Renal cortex interstitium (tissue), 11 donors: ENCODE data around the gene PCDHGC5. TPM values are rescaled to one million over a fixed set of nuclear protein-coding genes. Genes with fewer than 3 reads are reported as not detected.

ENCODE experiments used
- DNase-seq, 11 donors: peaks; one replicate each; pipeline ENCODE4 v3.0.0-alpha.2; 2013; ENCODE audit warnings: low read depth in 9 of 11, low spot score in 4 of 11; ENCODE audit errors: extremely low read depth in 1 of 11
- polyA plus RNA-seq, 3 donors: library from polyadenylated mRNA; unstranded; fragments of 120-200 nt; gene quantifications; one replicate each; pipeline ENCODE4 v1.2.1, GENCODE V29; 2013; ENCODE audit not compliant: insufficient read length in 3 of 3

The PCDHGC5 gene
- polyA plus RNA-seq, 3 donors, result 0.34 to 1.2 (median 0.36) TPM

DNA sequence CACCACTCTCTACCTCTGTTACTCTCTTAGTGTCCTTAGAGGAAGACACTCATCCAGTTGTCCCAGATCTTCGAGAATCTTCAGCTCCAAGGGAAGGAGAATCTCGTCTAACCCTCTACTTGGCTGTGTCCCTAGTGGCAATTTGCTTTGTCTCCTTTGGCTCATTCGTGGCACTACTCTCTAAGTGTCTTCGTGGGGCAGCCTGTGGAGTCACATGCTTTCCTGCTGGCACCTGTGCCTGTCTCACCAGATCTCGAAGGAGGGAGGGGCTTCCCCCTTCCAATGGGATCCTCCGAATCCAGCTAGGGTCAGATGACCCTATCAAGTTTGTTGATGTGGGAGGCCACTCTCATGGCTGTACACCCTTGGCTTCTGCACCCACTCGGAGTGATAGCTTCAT lies 1.8 kb upstream of the PCDHGC5 start:
- no peak for DNase-seq

DNA sequence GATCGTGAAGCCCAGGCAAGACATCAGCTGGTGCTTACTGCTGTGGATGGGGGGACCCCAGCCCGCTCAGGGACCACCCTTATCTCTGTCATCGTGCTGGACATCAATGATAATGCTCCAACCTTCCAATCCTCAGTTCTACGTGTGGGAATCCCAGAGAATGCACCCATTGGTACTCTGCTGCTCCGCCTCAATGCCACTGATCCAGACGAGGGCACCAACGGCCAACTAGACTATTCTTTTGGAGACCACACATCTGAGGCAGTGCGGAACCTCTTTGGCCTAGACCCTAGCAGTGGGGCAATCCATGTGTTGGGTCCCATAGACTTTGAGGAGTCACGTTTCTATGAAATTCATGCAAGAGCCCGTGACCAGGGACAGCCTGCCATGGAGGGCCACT lies 960 bp downstream of the PCDHGC5 start:
- DNase-seq, result no peak

DNA sequence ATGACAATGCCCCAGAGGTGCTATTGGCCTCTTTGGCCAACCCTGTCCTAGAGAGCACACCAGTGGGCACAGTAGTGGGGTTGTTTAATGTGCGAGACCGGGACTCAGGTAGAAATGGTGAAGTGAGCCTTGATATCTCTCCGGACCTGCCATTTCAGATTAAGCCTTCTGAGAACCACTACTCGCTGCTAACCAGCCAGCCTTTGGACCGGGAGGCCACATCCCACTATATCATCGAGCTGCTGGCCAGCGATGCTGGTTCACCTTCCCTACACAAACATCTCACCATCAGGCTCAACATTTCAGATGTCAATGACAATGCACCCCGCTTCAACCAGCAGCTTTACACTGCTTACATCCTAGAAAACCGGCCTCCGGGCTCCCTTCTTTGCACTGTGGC lies 1.4 kb downstream of the PCDHGC5 start:
- DNase-seq, result no peak

DNA sequence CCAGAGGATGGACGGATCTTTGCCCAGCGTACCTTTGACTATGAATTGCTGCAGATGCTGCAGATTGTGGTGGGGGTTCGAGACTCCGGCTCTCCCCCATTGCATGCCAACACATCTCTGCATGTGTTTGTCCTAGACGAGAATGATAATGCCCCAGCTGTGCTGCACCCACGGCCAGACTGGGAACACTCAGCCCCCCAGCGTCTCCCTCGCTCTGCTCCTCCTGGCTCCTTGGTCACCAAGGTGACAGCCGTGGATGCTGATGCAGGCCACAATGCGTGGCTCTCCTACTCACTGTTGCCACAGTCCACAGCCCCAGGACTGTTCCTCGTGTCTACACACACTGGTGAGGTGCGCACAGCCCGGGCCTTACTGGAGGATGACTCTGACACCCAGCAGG lies 1.9 kb downstream of the PCDHGC5 start:
- no peak for DNase-seq

DNA sequence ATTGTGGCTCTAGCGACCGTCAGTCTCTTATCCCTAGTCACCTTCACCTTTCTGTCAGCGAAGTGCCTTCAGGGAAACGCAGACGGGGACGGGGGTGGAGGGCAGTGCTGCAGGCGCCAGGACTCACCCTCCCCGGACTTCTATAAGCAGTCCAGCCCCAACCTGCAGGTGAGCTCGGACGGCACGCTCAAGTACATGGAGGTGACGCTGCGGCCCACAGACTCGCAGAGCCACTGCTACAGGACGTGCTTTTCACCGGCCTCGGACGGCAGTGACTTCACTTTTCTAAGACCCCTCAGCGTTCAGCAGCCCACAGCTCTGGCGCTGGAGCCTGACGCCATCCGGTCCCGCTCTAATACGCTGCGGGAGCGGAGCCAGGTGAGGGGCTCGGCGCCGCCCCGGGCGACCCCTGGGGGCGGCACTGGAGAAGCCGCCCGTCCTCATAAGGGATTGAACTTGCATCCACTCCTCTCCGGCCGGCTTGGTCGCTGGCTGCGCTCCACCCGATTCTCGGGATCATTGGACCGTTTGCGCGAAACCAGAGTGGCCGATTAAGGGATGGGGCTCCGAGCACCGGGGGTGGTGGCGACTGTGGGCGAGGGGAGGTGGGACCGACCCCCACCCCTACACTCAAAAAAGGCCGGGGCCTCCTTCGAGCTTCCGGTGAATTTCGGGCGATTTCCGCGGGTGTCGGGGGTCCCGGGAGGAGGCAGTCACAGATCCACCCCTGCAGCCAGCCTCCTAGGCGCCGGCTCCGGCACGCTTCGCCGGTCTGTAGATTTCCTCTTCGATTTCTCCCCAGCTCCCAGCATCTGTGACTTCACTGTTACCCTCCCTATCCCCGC lies 2.7 kb downstream of the PCDHGC5 start:
- no peak for DNase-seq

DNA sequence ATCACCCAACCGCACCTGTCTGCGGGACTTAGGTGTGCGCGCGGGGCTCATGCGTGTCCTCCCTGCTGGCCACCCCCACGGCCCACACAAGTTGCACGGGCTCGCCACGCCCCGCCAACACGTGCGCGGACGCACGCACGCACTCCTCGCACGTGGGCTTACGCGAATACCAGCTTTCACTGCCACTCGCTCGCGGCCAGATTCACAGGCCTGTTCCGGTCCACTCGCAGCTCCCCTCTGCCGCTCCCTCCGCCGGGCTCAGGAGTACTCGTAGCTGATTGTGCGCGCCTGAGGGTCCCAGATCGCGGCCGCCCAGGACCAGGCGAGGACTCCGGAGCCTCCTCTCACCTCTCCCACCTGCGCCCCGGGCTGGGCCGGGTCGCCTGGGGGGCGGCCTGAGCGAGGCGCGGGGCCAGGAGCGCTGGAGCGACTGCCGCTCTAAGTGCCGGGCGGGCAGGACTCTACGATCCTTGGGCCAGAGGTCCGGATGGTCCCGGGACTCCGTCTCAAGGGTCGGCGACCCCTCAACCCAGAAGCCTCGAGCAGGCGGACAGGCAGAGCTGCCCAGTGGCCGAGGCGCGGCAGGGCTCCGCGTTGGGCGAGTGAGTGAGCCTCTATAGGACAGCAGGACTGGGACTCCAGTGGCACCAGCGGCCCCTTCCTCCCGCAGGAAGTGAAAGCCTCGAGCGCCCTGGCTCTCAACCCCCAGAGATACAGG lies 3.4 kb downstream of the PCDHGC5 start:
- no peak for DNase-seq

DNA sequence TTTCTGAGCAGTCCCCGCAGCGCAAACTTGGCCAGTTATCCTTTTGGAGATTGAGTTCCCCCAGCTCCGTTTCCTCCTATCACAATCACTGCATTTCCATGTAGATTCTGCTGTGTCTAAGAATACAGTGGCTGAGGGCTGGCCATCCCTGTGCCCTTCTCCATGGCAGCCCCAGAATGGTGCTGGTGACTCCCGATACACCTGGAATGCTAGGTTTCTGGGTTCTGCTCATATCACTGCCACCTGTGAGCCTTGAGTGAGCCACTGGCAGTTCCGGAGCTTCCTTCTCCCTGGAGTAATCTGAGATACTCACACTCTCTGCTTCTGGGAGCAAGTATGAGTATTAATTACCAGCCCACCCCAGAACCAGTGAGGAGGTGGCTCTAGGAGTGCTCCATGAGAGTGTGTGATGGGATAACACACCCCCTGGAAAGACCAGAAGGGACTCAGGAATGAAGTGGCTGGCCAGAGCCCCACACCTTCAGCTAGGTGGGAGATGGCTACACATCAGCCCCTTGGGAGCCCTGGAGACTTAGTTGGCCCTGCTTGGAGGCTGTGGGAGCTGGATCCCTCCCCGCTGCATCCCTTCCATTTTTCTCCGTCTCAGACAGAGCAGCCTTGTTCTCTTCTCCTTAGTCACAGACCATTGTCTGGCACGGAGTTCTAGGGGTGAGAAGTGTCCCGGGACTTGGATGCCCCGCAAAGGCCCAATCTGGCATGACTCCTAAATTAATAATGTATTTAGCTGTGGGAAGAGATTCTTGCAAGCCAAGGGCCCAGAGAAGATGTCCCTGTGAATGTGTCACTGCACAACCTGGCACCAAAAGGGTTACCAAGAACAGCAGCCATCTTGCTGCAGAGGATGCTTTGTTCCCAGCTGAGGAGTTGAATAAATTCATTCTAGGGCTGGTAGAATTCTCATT lies 4.9 kb downstream of the PCDHGC5 start:
- DNase-seq, result no peak

DNA sequence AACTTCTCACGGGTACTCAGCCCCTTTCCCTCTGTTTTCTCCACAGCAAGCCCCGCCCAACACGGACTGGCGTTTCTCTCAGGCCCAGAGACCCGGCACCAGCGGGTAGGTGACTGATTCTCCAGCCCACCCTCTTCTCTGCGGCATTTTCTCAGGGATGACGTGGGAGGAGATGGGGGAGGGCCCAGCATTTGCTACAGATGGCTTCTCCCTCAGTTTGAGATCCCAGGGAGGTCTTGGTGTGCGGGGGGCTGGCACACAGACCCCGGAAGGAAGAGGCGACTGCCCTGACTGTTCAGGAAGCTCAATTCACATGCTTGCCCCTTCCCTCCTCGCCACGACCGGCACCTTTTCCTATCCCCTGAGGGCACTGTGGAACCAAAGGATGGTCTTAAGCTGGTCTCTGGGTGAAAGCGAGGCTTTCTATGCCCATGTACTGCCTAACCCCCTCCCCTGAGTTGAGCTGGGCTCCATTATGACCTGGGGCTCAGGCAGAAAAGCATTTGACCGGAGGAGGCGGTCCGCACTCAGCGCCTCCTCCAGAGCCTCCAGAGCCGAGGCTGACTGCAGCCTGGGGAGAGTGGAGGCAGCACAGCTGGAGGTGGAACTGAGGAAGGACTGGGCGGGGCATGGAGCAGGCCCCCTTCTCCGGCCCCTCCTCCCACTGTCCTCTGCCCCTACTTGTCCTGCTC lies 6.0 kb downstream of the PCDHGC5 start:
- DNase-seq, result no peak

DNA sequence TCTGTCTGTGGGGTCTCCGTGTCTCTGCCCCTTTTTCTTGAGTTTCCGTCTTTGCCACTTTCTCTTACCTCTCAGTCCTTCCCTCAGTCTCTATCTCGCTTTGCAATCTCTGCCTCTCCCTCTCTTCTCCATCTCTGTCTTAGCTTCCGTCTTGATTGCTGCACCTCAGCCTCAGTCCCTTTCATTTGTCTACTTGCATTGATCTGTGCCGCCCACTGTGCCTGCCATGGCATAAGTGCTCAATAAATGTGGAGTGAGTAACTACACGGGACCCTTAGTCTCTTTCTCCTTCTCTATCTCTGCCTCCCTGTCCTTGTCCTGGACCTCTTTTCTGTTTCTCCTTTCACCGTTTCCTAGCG lies 6.6 kb downstream of the PCDHGC5 start:
- DNase-seq, result no peak

DNA sequence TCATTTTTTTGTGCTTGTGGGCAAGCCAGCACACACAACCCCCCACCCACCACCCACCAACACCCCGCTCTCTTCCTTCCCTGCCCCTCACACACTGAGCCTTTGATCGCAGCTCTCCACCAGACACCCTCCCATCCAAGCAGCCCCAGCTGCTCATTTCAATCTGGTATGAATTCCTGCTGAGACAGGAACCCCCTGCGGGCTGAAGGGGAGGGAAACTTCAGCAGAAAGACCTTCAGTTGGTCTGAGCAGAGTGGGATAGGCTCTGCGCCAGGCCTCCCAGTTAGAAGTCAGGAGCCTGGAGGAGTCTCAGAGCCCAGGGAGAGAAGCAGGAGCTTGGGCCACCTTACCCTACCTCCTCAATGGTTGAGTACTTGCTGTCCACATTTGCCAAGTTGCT lies 7.2 kb downstream of the PCDHGC5 start:
- no peak for DNase-seq

DNA sequence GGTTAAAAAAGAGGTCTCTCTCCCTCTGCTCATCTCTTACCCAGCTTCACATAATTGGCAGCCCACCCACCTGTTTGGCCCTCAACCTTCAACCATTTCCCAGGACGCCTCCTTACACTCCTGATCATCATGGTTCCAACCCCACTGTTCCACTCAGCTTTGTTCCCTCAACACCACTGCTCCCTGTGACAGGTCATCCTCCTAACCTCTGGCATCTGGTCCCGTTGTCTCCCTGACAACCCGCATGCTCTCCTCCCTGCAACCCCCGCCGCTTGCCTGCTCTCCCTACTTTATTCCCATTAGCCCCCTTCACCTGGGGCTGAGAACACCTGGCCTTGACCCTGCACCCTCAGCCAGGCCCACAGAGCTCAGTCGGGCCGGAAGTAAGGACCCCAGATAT lies 12.9 kb downstream of the PCDHGC5 start:
- no peak for DNase-seq

DNA sequence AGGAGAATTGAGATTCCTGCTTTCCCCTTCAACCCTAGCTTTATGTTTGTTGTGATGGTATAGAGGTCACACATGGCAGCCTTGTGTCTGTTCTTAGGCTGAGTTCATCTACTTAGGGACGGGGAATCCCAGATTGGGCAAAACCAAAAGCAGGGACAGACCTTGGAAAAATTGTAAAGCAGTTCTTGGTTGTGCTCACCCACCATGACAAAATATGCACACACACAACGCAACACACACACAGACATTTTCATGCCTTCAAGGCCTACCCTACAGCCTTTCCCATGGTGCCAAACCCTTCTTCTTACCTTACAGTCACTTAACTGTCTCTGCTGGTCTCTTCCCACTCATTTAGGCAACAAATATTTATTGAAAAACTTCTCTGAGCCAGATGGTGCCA lies 14.8 kb downstream of the PCDHGC5 start:
- DNase-seq, result no peak

DNA sequence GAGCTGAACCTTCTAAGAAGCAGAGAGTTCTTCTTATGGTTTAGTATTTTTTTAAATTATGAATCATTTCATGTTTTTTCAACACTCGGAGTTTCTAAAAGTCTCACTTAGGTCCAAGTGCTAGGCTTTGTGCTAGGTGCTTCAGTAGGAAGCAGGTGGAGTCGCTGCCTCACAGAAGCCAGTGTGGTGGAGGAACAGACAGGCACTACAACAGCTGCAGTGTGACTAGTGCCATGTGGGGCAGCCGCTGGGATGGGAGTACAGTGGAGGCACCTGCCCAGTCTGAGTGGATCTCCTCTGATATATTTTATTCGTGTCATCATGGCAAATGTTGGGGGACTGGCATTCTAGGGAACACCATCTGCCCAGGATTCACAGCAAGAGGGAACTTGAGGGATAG lies 15.3 kb downstream of the PCDHGC5 start:
- DNase-seq, result no peak

DNA sequence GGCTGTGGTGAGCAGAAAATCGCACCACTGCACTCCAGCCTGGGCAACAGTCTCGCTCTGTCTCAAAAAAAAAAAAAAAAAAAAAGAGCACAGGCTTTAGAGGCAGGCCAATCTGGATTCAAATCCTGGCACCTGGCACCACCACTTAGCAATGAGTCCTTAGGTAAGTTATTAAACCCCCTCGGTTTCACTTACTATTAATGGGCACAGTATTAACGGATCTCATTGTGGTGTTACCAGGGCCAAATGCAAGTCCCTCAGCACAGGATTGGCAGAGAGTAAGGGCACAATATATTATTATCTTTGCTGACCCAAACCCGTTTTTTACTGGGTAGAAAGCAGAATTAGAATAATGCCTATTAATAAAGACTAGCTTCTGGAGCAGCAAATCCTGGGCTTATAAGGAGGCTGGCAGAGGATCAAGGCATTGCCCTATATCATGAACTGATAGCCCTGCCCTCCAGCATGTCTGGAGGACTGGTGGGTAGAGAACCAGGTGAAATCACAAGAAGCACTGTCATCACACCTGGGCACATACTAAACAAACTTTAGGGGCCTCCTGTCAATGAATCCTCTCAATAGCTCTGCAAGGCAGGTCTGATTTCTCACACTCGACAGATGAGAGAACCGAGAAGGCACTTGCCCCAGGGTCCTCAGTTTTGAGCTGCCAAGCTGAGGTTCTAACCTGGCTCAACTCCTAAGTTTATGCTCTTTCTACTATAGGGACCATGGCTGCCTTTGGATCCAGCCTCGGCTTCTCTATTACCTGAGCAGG lies 17.7 kb downstream of the PCDHGC5 start:
- DNase-seq, result no peak

DNA sequence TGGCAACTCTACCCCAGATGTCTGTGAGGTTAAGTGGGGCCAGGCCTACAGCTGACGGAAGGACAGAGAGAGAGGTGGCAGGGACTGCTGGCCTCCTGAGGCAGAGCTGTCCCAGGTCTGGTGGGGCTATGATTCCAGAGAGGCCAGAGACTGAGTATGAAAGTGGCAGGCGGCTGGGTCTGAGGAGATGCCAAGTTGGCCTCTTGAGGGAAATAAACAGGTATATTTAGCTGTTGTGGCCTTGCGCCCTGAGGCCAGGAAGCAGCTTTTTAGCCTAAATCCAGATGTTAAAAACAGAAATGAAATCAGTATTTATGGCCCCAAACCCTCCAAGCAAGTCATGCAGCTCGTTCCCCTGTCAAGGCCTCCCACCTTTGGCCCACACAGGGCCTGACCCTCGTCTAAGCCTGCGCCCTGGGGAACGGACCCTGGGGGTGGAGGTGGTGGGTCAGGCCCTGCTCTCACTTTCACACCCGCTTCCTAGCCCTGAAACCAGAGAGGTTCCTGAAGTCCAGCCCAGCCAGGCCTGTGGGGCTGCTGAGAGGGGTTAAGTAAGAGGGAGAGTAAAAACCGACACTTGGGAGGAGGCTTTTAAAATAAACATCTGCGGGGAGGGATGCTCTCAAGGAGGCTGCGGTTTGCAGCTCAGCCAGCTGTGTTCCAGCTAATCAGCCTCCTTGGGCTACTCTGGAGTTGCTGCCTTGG lies 18.7 kb downstream of the PCDHGC5 start:
- DNase-seq, result no peak

DNA sequence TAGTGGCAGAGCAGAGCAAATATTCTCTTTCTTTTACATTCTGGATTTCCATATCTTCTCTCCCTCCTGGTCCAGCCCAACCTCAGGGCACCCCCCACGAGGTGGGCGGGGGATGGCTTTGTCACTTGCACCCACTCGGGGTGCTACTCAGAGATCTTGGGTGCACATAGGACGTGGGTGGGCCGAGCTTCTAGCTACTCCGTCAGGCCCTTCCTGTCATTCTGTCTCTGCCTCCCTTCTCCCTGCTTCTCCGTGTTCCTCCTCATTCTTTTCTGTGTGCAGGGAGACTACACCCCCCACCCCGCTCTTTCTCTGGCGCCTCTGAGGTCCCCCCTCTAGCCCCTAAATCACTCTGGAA lies 19.5 kb downstream of the PCDHGC5 start:
- no peak for DNase-seq

DNA sequence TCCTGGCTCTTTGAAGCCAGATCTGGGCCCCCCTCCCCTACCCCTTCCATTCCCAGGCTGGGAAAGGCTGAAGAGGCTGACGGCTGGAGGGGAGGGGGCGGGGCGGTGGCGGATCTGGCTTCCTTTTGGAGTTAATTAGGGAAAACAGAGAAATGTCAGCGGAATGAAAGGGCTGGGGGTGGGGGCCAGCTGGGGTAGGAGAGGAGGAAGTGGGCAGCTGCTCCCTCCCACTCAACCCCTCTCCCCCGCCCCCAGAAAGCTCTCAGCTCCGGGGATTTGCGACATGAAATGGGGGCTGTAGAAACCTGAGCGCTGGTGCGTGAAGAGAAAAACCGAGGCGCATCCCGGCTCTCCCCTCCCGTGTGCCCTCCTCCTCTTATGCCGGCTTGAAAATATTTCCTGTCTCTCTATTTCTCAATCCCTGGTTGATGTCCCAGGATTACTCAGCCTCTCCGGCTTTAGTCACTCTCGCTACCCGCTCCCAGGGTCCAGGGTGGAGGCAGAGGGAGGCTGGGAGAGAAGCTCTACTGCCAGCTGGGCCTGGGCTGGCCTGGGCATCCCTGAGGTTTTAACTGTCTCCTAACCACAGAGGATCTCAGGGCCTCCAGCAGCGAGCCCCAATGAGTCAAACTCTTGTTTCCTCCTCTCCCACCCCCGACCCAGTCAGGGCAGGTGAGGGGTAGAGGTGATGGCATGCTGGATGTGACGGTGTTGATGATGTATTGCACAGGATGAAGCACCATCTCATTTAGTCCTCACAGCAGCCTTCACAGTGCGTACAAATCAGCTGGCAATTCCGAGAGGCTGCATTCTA lies 20.1 kb downstream of the PCDHGC5 start:
- DNase-seq, result peak in 6 of 11 donors; percentile 79 to 89 (median 86)
